ENCODE data around the gene GALNT10.

GRCh38 chr5:154373729-154374179 is 183.2 kb downstream of the GALNT10 start:
- no peak for TF ChIP-seq CTCF (IDR thresholded peaks at IDR 0.05)
- TF ChIP-seq POLR2A (IDR thresholded peaks at IDR 0.05) = no peak
- TF ChIP-seq POLR2AphosphoS5 (IDR thresholded peaks at IDR 0.05) = no peak
